OCI-LY3 (cell line): ENCODE results near the gene R3HDM2.

ENCODE experiments used
- H2AFZ ChIP-seq: fragments of 200-600, 300-600 bp; shearing (Covaris generic); 2 replicates; pipeline ENCODE4 v1.6.0; 2014; ENCODE audit warnings: antibody characterized with exemption, low read depth, low read length
- H3K27ac ChIP-seq: fragments of 200-600, 300-600 bp; sonication (generic); 2 replicates; pipeline ENCODE4 v1.5.1; 2014; ENCODE audit warnings: mild to moderate bottlenecking, low read length, moderate library complexity, mixed read lengths
- H3K27me3 ChIP-seq: fragments of 200-600, 300-600 bp; sonication (generic); 2 replicates; pipeline ENCODE4 v1.6.1; 2014; ENCODE audit warnings: low read depth, low read length, mixed read lengths
- H3K36me3 ChIP-seq: fragments of 200-600, 300-600 bp; sonication (generic); replicated peaks from 2 replicates; pipeline ENCODE3; 2014; ENCODE audit warnings: low read depth, low read length, mixed read lengths
- H3K4me1 ChIP-seq: fragments of 300-600, 200-600 bp; sonication (generic); 2 replicates; pipeline ENCODE4 v1.6.1; 2014; ENCODE audit warnings: low read length, mixed read lengths
- H3K4me2 ChIP-seq: fragments of 200-600, 300-600 bp; sonication (generic); 2 replicates; pipeline ENCODE4 v1.6.1; 2014; ENCODE audit warnings: low read length, mixed read lengths
- H3K4me3 ChIP-seq: fragments of 300-600, 200-600 bp; sonication (generic); 2 replicates; pipeline ENCODE4 v1.5.1; 2014; ENCODE audit warnings: antibody characterized with exemption, mild to moderate bottlenecking, low read length, moderate library complexity
- H3K79me2 ChIP-seq: fragments of 300-600, 200-600 bp; shearing (Covaris generic); 2 replicates; pipeline ENCODE4 v1.6.1; 2014; ENCODE audit warnings: mild to moderate bottlenecking, low read length, mixed read lengths
- H3K9ac ChIP-seq: fragments of 300-600, 200-600 bp; shearing (Covaris generic); 2 replicates; pipeline ENCODE4 v1.6.0; 2014; ENCODE audit warnings: mild to moderate bottlenecking, low read length, moderate library complexity
- H3K9me3 ChIP-seq: fragments of 200-600, 300-600 bp; shearing (Covaris generic); 2 replicates; pipeline ENCODE4 v1.6.1; 2014; ENCODE audit warnings: low read length, mixed read lengths; ENCODE audit not compliant: insufficient read depth
- H4K20me1 ChIP-seq: fragments of 200-600, 300-600 bp; sonication (generic); 2 replicates; pipeline ENCODE4 v1.6.1; 2016; ENCODE audit warnings: low read length, mixed read lengths; ENCODE audit not compliant: insufficient read depth
- CTCF ChIP-seq: fragments of 200-600, 300-600 bp; sonication (generic); IDR thresholded peaks from 2 replicates; pipeline ENCODE4 v1.5.1; 2014; ENCODE audit warnings: antibody characterized with exemption, low read length, low read depth
- EZH2phosphoT487 ChIP-seq: fragments of 200-600 bp; shearing (Covaris generic); IDR thresholded peaks from 2 replicates; pipeline ENCODE4 v1.6.1; 2018; ENCODE audit warnings: antibody characterized with exemption, mixed run types, low read depth

The R3HDM2 gene

GRCh38 chr12:57222286-57223190 is 208.3 kb downstream of the R3HDM2 start:
- Histone ChIP-seq H3K79me2 (no peaks in the 10 kb centered on the region), H3K4me1 (peaks cover 20% of the 10 kb centered on the region), H3K4me2 (no peak overlapping the region), H3K36me3 (no peaks in the 10 kb centered on the region), H3K9me3 (no peaks in the 10 kb centered on the region), H3K27ac (no peak overlapping the region), H3K4me3 (no peak overlapping the region), H2AFZ (no peak overlapping the region), H4K20me1 (no peaks in the 10 kb centered on the region), H3K27me3 (peaks cover 45% of the 10 kb centered on the region), H3K9ac (no peak overlapping the region)
- no peak for TF ChIP-seq CTCF
- TF ChIP-seq EZH2phosphoT487, result no peak

GRCh38 chr12:57221169-57221917 is 209.5 kb downstream of the R3HDM2 start:
- no peaks in the 10 kb centered on the region for H3K79me2 ChIP-seq
- no peak overlapping the region for H2AFZ ChIP-seq
- no peak overlapping the region for H3K27ac ChIP-seq
- H3K9ac ChIP-seq, result no peak overlapping the region
- no peak for TF ChIP-seq EZH2phosphoT487
- TF ChIP-seq CTCF, result no peak
- H3K27me3 ChIP-seq, result peaks cover 53% of the 10 kb centered on the region
- H3K4me1 ChIP-seq, result peaks cover 20% of the 10 kb centered on the region
- H4K20me1 ChIP-seq, result no peaks in the 10 kb centered on the region
- H3K4me2 ChIP-seq, result no peak overlapping the region
- H3K9me3 ChIP-seq, result no peaks in the 10 kb centered on the region
- no peak overlapping the region for H3K4me3 ChIP-seq
- no peaks in the 10 kb centered on the region for H3K36me3 ChIP-seq

GRCh38 chr12:57220770-57221168 is 210.1 kb downstream of the R3HDM2 start:
- H3K4me3 ChIP-seq, result no peak overlapping the region
- H2AFZ ChIP-seq, result no peak overlapping the region
- no peaks in the 10 kb centered on the region for H3K79me2 ChIP-seq
- H4K20me1 ChIP-seq, result no peaks in the 10 kb centered on the region
- H3K27ac ChIP-seq, result no peak overlapping the region
- H3K4me1 ChIP-seq, result peaks cover 25% of the 10 kb centered on the region
- no peak for TF ChIP-seq EZH2phosphoT487
- no peak for TF ChIP-seq CTCF
- no peak overlapping the region for H3K9ac ChIP-seq
- no peaks in the 10 kb centered on the region for H3K9me3 ChIP-seq
- no peaks in the 10 kb centered on the region for H3K36me3 ChIP-seq
- no peak overlapping the region for H3K4me2 ChIP-seq
- peaks cover 59% of the 10 kb centered on the region for H3K27me3 ChIP-seq

- TF ChIP-seq EZH2phosphoT487, result no peak
- TF ChIP-seq CTCF, result no peak
- H3K27ac ChIP-seq, result no peak overlapping the region
- peaks cover 64% of the 10 kb centered on the region for H3K27me3 ChIP-seq
- H3K9me3 ChIP-seq, result no peaks in the 10 kb centered on the region
- no peak overlapping the region for H2AFZ ChIP-seq
- no peak overlapping the region for H3K9ac ChIP-seq
- H3K79me2 ChIP-seq, result no peaks in the 10 kb centered on the region
- no peak overlapping the region for H3K4me2 ChIP-seq
- no peaks in the 10 kb centered on the region for H3K36me3 ChIP-seq
- H3K4me1 ChIP-seq, result peaks cover 31% of the 10 kb centered on the region
- H4K20me1 ChIP-seq, result no peaks in the 10 kb centered on the region
- H3K4me3 ChIP-seq, result no peak overlapping the region
Observed at GRCh38 chr12:57219993-57220754, 210.7 kb downstream of the R3HDM2 start.
